Activated CD4-positive, CD25-positive, alpha-beta regulatory T cell treated with anti-CD3 and anti-CD28 coated beads, Interleukin-2, amount 50 U/mL, for 72 hours (primary cell): ENCODE measurements around the gene KIF2A.
A peak's percentile ranks its signal among the peaks of the same experiment; 100 is the strongest.
"Not testable (repeated sequence)": the region's sequence is repeated elsewhere in the genome, so short reads cannot be mapped to it uniquely, and the experiment has no call there.

Experiments
- DNase-seq: peaks from one replicate; pipeline ENCODE4 v3.0.0; 2021

The KIF2A gene

DNA sequence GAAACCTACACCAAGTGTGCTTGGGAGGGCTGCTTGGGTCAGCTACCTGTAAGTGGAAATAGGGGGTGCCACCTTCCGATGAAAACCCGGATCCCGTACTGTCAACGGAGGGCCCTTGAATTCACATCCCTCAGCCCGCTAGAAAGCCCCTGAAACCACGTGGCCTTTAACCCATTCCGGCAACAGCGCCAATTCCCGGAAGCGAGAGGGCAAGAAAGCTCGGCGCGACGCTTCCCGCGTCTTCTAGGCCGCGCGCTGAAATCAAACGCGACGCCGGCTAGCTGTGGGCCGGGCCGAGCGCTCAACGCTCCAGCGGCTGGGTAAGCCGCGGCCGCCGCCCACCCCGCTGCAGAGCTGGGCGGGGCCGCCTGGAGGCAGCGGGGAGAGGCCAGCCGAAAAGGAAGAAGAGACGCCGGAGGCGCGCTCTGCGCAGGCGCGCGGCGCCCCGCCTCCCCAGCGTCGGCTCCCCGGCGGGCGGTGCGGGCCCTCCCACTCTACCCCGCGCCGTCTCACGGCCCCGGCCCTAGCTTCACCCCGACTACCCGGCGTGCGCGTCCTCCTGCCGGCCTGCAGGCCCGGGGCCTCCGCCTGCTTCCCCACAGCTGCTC lies at the start of gene KIF2A:
Gene KIF2A, plus strand, starts transcription at position 492 of the 608 bp plus-strand sequence. CDS start 267 bp downstream, outside the sequence.
- peak; percentile 93 for DNase-seq

- DNase-seq, result no peak
Observed at GRCh38 chr5:62257020-62257367, 49.0 kb upstream of the KIF2A start.

GRCh38 chr5:62258654-62259053 lies 47.4 kb upstream of the KIF2A start:
- DNase-seq, result no peak

DNA sequence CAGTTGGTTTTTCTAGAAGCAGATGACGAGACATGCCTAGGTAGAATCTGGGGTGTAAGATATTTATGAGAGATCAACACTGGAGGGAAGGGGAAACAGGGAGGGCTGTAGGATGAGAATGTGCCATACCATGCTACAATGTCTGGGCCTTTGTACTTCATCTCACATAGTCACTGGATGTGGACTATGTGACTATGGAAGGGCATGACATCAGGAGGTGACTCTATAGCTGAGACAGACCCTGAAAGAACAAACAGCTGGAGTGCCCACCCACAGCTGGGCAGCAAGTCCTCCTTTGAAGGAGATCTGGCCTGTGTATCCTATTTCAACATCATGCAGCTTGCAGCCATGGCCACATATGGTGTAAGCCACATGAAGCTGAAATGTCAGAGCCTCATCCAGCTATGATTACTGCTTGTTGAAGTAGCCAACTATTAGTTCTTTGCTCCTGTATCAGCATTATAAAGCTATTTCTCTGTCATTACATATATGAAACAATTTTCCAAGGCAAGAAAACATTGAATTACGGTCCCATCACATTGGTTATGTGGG lies 46.2 kb upstream of the KIF2A start:
- DNase-seq, result no peak

DNA sequence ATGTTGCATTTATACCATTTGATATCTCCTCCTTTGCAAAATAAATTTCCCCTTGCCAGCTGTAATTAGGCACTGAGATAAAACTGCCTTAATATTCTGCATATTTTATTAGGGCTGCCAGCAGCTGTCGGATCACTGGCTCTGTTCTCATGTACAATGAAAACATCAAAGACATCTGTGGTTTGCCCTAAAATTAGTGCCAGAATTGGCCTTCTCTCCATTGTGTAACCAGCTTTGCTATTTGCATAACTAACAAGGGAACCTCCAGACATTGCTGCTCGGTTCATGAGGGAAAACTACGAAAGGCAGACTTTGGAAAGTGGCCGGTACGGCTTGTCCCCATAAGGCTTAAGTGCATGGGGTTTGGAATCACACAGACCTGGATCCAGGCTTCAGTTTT lies 45.5 kb upstream of the KIF2A start:
- no peak for DNase-seq

DNA sequence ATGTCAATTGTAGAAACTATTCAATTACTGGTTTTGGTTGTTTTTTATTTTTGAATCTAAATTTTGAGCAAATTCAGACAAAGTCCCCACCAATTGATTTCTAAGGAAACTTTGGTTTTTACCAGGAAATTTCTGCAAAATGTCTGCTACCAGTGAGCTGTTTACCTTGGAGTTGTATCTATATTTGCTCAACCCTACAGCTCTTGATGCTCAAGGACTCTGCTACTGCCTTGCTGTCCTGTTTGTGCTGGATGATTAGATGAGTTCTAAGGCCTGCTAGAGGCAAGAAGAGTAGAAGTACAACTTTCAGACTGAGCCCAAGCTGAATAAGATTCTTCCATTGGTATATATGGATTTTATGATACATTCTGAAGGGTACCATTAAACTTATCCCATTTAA lies 42.6 kb upstream of the KIF2A start:
- no peak for DNase-seq

DNA sequence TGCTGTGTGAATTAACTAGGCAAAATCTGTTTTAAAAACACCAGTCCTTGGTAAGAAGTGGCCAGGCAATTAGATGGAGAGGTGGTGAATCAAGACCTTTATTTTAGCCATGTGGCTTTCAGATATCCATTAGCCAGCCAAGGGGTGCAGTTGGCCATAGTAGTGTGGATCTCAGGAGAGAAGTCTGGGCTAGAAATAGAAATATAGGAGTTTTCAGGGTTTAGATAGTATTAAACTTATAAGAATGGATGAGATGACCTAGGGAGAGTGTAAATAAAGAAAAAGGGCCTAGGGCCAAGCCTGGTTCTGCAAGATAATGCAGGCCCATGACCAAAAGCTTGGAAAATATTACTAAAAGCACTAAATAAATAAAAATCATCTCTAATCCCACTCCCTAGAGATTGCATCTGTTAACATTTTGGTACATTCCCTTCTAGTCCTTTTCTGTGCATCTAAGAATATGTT lies 40.3 kb upstream of the KIF2A start:
- DNase-seq, result no peak

- no peak for DNase-seq
Observed at GRCh38 chr5:62266573-62266972, 39.4 kb upstream of the KIF2A start.

DNA sequence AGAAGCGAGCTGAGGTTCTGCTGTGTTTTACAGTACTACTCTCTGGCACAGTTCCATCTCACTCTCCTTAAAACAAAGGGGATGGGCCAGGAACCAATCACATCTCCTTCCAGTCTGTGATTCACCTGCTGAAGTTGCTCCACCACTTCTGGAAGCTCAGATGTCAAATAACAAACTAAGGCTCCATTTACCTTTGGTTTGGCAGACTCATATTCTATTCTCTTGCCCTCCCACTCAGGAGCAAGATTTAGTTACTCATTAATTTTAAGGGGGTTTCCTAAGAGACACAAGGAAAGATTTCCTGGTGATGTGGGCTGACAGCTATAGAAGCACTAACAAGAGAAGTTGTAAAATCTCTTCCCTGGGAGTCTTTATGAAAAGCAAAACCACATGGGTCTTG lies 37.8 kb upstream of the KIF2A start:
- no peak for DNase-seq

- DNase-seq, result no peak
Observed at GRCh38 chr5:62268792-62269191, 37.2 kb upstream of the KIF2A start.

- no peak for DNase-seq
Observed at GRCh38 chr5:62271370-62271769, 34.6 kb upstream of the KIF2A start.

DNA sequence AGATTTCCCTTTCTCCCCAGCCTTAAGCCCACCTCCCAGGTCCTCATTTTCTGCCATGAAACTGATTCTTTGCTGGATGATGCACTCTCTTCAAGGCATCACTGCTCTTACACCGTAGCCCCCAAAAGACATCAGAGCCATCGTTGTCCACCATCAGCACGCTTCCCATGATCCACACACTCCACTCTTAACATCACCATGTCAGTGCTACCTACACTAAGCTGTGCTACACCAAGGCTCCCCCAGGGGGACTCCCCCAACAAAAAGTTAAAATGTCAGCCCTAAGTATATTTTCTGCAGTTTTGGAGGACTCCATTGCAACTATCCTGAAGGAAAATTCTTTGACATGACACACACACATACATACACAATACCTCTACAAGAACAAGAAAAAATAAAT lies 34.1 kb upstream of the KIF2A start:
- DNase-seq, result no peak

GRCh38 chr5:62273687-62274086 lies 32.3 kb upstream of the KIF2A start:
- no peak for DNase-seq

DNA sequence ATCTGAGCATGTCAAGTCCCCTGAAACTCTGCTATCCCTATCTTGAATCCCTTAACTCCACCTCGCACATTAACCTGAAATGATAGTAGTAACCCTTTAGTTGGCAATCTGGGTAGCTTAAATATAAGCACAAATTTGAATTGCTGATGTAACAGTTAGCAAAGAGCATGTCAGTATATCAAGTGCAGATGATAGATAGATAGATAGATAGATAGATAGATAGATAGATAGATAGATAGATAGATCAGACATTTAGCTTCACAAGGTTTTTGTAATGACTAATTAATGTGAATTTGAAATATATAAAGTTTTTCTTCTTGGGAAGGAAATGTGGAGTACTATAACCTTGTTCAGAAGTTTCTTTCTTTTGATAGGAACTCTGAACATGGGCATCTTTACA lies 30.4 kb upstream of the KIF2A start:
- DNase-seq, result no peak

- no peak for DNase-seq
Observed at GRCh38 chr5:62281411-62281810, 24.6 kb upstream of the KIF2A start.

- DNase-seq, result no peak
Observed at GRCh38 chr5:62282064-62282463, 23.9 kb upstream of the KIF2A start.

GRCh38 chr5:62283005-62283404 lies 23.0 kb upstream of the KIF2A start:
- DNase-seq, result no peak

- no peak for DNase-seq
Observed at GRCh38 chr5:62283861-62284260, 22.1 kb upstream of the KIF2A start.

- DNase-seq, result peak; percentile 53
Observed at GRCh38 chr5:62284946-62285891, 20.8 kb upstream of the KIF2A start.

GRCh38 chr5:62286834-62287233 lies 19.2 kb upstream of the KIF2A start:
- no peak for DNase-seq

DNA sequence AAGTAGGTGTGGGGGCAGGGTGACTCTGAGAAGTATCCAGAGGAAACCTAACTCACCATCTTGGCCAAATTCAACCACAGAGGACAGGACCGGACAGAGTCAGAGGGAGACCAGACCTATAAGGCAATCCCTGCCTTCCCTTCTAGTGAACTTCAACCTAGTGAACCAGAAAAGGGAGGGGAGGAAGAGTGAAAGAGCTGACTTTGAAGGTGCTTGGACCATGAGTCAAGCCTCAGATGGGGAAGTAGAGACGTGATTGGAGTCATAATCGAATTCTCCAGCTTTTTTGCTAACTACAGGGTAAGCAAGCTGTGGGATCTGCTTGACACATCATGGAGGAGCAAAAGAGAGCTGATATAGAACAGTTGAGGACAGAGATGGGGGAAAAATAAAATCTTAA lies 18.8 kb upstream of the KIF2A start:
- no peak for DNase-seq

GRCh38 chr5:62288118-62288517 lies 17.9 kb upstream of the KIF2A start:
- DNase-seq, result no peak

- DNase-seq, result no peak
Observed at GRCh38 chr5:62289813-62290212, 16.2 kb upstream of the KIF2A start.

DNA sequence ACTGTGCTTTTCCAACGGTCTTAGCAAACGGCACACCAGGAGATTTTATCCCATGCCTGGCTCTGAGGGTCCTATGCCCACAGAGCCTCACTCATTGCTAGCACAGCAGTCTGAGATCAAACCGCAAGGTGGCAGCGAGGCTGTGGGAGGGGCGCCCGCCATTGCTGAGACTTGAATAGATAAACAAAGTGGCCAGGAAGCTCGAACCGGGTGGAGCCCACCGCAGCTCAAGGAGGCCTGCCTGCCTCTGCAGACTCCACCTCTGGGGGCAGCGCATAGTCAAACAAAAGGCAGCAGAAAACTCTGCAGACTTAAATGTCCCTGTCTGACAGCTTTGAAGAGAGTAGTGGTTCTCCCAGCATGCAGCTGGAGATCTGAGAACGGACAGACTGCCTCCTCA lies 14.2 kb upstream of the KIF2A start:
- DNase-seq, result not testable (repeated sequence)
